Activated CD4-positive, alpha-beta T cell treated with anti-CD3 and anti-CD28 coated beads, Interleukin-2, amount 50 U/mL, for 1 hour (primary cell): ENCODE data around the gene PCP2.

ENCODE experiments used
- DNase-seq: peaks from one replicate; pipeline ENCODE4 v3.0.0-alpha.2; 2020

Gene PCP2

GRCh38 chr19:7638802-7639465 lies 5.4 kb upstream of the PCP2 start:
- no peak for DNase-seq

- no peak for DNase-seq
Measured at GRCh38 chr19:7637374-7638256, 4.1 kb upstream of the PCP2 start.

- peak; percentile 94 for DNase-seq
Measured at GRCh38 chr19:7636691-7637373, 3.3 kb upstream of the PCP2 start, which contains the start of gene STXBP2. Gene STXBP2, plus strand, starts transcription at chr19:7637110. Its CDS starts 40 bp downstream, at chr19:7637150.

GRCh38 chr19:7636317-7636690 lies 2.8 kb upstream of the PCP2 start:
- no peak for DNase-seq

GRCh38 chr19:7635670-7636069 lies 2.2 kb upstream of the PCP2 start:
- no peak for DNase-seq

DNA sequence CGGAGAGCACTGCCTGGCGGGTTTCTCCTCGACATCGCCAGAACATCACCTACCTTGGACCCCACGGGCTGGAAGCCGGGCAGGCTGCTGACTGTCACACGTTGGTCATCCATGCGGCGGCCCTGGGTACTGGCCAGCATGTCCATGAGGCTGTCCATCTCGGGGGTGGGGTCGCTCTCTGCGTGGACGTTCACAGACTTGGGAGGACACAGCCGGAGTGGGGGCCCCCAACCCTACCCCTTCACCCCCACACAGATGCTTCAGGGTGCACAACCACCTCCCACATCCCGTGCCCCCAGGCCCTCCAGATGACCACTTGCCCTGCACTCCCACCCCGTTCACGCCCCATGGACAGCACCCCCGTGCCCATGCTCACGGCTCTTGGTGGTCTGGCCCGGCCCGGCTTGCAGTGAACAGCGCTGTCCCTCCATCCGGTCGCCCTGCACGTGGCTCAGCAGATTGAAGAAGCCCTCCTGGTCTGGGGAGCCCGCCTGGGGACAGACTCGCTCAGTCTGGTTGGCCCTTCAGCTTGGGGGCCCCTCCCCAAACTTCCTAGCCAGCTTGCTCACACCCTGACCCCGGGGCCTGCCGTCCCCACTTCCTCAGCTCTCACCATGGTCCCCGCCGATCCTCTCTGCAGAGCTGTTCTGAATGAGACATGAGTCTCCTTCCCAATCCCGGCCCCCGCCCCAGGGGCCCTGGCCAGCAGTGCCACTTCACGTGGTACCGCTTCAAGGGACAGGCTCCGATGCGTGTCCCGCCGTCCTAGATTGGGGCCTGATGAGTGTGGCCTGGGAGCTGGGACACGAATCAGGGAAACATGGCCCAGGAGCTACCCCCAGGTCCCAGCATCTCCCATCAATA lies 947 bp downstream of the PCP2 start:
- DNase-seq = no peak

- DNase-seq = no peak
Measured at GRCh38 chr19:7631577-7631976, 1.9 kb downstream of the PCP2 start.

DNA sequence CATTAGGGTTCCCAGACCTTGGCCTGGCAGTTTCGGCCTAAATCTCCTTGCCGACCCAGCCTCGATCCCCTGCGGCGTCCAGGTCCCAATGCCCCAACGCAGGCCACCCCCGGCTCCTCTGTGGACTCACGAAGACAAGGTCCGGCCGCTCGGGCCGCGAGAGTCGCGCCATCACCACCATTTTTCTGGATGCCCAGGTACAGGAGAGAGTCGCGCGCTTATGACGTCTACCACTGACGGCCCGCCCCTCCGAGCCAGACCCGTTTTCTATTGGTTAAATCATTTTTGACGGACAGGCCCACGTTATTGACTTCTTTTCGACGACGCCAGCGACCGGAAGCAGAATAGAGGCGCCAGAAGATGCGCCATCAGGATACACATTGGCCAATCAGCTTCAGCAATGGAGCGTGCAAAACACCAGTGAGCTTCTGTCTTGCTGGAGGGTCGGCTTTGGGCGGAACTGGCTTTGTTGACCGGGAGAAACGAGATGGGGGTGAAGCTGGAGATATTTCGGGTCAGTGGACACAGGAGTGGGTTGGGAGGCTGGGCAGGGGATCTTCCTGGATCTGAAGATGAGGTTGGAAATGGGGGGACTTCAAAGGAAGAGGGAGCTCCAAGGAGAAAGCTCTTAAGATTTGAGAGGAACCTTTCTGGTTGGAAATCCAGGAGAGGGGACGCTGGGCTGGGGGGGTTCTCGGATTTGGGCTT lies 4.0 kb downstream of the PCP2 start, which contains the start of the genes PET100 and XAB2:
Gene PET100, plus strand, starts transcription at position 447 of the 708 bp plus-strand sequence. Its CDS starts 41 bp downstream, at position 488.
Gene XAB2, minus strand, starts transcription at position 199 of the 708 bp plus-strand sequence. Its CDS starts 18 bp downstream, at position 181.
- peak; percentile 93 for DNase-seq

DNA sequence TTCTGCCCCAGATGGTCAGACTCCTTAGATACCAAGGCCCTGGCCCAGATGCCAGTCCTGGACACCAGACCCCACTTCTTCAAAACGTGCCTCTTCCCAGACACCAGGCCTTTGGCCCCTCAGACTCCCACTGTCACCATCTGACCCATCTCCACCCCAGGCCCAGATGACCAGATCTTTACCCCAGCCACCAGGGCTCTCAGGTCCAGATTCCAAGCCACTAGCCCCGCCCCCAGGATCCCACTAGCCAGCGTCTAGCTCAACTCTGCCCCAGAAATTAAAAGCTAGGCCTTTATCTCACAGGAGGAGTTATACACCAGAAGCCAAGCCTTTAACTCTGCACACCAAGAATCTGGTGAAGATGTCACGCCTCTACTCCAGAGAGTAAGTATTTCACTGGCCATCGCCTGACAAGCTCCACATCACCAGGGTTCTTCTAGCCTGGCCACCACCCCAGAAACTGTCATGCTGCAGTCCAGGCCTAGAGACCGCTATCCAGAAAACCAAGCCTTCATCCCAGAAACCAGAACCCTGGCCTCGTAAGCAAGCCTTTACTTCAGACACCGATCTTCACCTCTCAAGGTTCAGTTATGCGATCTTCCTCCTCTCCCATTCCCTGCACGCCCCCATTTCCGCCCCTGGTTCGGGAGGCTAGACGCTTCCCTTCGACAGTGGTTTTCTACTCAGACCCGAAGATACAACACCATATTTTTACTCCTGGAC lies 4.8 kb downstream of the PCP2 start:
- DNase-seq = no peak

DNA sequence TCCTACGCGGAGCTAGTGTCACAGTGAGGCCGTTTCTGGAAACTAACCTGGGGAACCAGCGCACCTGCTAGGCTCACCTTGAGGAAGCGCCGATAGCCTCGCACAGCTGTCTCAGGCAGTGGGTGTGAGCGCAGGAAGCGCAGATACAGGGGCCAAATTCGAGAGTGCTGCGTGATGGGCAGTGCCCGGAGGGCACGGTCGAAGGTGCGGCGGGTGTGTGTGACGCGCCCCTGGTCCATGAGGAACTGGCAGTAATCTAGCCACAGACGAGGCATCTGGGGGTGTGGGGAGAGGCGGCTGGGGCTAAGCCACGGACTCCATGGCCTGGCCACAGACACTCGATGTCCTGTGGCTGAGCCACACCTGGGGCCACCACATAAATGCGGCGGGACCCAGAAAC lies 6.4 kb downstream of the PCP2 start:
- no peak for DNase-seq

GRCh38 chr19:7625763-7626372 lies 7.7 kb downstream of the PCP2 start:
- DNase-seq = no peak

DNA sequence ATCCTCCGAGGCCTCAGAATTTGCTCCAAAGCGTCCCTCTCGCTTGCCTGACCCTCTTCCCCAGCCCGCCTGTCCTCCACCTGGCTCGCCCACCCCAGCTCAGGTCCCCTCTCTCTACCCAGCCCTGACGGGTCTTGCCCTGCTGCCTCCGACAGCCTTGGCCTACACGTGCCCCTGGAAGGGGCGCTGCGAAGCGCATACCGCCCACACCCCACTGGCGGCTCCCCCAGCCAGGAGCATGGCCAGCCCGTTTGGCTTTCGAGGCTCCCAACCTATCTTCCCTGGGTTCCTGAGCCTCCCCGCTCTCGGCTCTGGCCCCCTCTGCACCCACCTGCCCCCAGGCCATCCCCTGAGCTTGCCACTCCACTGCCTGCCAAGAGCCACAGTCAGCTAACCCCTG lies 8.7 kb downstream of the PCP2 start:
- no peak for DNase-seq

GRCh38 chr19:7623725-7624603 lies 9.6 kb downstream of the PCP2 start:
- no peak for DNase-seq

DNA sequence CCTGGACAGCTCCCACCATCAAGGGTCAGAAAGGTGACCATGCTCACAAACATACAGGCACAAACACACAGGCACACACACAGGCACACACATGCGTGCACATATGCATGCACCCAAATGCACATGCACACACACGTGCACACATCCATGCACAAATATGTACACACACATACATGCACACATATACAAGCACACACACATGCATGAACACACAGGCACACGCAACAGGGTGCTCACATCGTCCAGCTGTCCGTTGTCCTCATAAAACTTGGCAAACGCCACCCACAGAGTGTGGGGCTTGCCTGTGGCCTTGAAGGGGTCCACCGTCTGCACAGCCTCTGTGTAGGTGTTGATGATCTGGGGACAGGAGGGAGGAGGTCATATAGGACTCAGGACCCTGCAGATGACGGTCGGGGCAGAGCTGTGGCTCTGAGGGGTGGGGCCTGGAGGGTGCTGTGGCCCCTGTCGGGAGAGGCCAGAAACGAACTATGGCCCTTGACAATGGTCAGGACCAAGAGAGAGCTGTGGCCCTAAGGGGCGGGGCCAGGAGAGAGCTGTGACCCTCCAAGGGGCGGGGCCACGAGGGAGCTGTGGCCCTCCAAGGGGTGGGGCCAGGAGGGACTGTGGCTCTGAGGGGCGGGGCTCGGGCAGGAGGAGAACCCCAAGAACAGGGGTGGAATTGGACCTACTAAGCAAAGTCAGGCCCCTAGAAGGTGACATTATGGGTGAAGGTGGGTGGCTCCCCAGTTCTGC lies 10.4 kb downstream of the PCP2 start:
- DNase-seq = no peak

DNA sequence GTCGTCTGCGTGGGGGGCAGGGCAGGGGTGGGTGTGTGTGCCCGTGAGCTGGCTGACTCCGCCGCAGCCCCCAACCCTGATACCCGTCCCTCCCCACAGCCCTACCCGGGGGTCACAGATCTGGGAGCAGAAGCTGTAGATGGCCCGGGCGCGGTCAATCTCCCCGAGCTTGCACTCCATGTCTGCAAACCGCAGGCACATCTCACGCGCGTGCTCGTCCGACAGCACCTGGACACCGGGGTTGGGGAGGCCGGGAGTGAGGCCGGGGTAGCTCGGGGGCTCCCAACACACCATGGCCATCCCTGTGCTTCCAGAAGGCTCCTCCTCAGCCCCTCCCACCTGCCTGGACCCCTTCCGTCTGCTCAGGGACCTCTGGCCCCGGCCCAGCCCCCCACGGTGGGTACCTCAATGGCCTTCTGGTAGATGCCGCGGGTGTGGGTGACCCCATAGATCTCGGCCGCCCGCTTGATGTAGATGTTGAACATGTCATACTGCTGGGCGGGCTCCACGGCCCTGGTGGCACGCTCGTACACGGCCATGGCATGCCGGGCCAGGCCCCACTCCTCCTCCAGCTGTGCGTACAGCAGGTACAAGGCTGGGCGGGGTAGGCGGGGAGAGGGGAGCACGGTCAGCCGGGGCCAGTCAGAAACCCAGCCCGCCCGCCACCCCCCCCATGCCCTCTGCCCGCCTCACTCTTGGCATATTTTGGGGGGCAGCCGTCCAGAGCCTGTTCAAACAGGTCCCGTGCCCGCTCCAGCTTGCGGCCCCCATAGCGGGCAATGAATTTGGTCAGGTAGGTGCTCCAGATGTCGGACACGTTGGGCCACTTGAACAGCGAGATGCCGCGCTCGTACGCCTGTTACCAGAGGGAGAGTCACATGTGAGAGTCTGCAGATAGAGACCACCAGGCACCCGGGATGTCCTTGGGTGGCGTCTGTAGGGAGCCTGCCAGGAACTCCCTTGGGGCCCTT lies 12.8 kb downstream of the PCP2 start:
- no peak for DNase-seq

DNA sequence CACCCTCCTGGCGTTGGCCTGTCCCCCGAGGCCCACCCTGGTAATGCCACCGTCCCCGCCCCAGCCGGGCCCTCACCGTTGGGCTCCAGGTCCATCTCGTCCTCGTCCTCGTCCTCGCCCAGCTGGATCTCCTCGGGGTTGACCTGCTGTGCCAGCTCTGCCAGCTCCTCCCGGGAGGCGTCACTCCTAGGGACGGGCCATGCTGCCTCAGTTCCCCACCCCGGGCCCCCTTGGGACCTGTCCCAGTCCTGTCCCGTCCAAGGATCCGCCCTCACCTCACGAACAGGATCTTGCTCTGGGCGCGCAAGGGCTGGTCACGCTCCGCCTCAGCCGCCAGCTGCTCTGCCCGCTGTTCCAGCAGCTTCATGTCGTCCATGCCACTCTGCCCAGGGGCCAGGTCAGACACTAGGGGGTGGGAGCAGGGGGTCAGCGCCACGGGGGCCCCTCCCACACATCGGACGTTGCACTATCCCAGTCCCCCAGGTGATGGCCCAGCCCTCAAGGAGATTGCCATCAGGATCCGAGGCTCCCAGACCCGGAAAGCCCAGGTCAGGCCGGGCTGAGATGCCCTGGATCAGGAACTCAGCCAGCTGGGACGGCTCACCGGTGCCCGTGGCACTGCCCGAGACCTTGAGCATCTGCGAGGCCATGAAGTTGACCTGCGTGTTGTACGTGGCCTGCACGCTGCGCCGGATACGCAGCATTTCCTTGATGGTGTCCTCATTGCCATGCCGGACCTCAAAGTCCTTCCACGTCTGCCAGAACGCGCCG lies 13.7 kb downstream of the PCP2 start:
- DNase-seq = no peak
